ENCODE measurements around the gene CXCL3.

DNA sequence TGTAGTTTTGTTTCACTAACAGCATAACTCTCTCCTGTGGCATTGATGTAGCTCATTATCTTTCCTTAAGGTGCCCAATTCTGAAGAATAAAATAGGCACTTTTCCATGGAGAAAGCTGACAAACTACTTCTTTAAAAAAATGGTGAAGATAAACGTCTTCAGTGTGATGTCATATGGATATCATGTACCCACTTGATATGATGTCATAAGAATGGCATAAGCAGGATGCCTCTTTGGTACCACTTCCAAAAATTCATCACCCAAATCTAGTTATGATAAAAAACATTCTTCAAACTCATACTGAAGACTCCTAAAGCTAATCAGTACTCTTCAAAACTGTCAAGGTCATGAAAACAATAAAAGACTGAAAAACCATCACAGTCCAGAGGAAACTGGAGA is 2.9 kb upstream of the CXCL3 start:
- TF ChIP-seq, protein P1, sequence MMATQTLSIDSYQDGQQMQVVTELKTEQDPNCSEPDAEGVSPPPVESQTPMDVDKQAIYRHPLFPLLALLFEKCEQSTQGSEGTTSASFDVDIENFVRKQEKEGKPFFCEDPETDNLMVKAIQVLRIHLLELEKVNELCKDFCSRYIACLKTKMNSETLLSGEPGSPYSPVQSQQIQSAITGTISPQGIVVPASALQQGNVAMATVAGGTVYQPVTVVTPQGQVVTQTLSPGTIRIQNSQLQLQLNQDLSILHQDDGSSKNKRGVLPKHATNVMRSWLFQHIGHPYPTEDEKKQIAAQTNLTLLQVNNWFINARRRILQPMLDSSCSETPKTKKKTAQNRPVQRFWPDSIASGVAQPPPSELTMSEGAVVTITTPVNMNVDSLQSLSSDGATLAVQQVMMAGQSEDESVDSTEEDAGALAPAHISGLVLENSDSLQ (IDR thresholded peaks at IDR 0.05) = no peak
- TF ChIP-seq SP1 (IDR thresholded peaks at IDR 0.05) = no peak
- TF ChIP-seq ELF4 (IDR thresholded peaks at IDR 0.05) = no peak
- TF ChIP-seq ZNF384 (IDR thresholded peaks at IDR 0.05) = no peak
- TF ChIP-seq LEF1 (IDR thresholded peaks at IDR 0.05; ENCODE audit: borderline replicate concordance) = no peak
- TF ChIP-seq BHLHE40 (IDR thresholded peaks at IDR 0.05; ENCODE audit: borderline replicate concordance) = no peak
- TF ChIP-seq FOXM1 (IDR thresholded peaks at IDR 0.05; ENCODE audit: borderline replicate concordance) = no peak

Data from HEK293T (cell line).